HepG2 (cell line): ENCODE results near the gene ENG. TPM values are rescaled to one million over a fixed set of nuclear protein-coding genes. Genes with fewer than 3 reads are reported as not detected.

ENCODE experiments used
- FUBP1 ChIP-seq: sonication (generic); formaldehyde crosslinking; IDR thresholded peaks from 2 replicates; pipeline ENCODE4 v1.5.1; 2020; ENCODE audit warnings: missing genetic modification reagents, mild to moderate bottlenecking, borderline replicate concordance
- GATAD1 ChIP-seq: IDR thresholded peaks from 2 replicates; pipeline ENCODE4 v1.6.1; 2016; ENCODE audit warnings: missing genetic modification reagents, missing compliant biosample characterization
- GATAD2A ChIP-seq: IDR thresholded peaks from 2 replicates; pipeline ENCODE4 v1.6.1; 2016
- HBP1 ChIP-seq: IDR thresholded peaks from 2 replicates; pipeline ENCODE4 v1.6.1; 2016; ENCODE audit warnings: low read depth, control low read depth
- HDAC1 ChIP-seq: sonication (generic); formaldehyde crosslinking; IDR thresholded peaks from 2 replicates; pipeline ENCODE4 v1.5.1; 2020; ENCODE audit warnings: mild to moderate bottlenecking, missing genetic modification reagents
- JUND ChIP-seq: sonication (generic); formaldehyde crosslinking; IDR thresholded peaks from 2 replicates; pipeline ENCODE4 v1.8.0; 2022; ENCODE audit warnings: mild to moderate bottlenecking, missing genetic modification reagents
- POGZ ChIP-seq: sonication (generic); formaldehyde crosslinking; IDR thresholded peaks from 2 replicates; pipeline ENCODE4 v1.4.0; 2020; ENCODE audit warnings: mild to moderate bottlenecking, missing genetic modification reagents
- RORA ChIP-seq: sonication (generic); formaldehyde crosslinking; IDR thresholded peaks from 2 replicates; pipeline ENCODE4 v1.5.0; 2020; ENCODE audit warnings: mild to moderate bottlenecking, missing genetic modification reagents, moderate library complexity
- TAF15 ChIP-seq: fragments of 200-400 bp; formaldehyde crosslinking; IDR thresholded peaks from one replicate; pipeline ENCODE4 v1.6.1; 2018; ENCODE audit warnings: mild to moderate bottlenecking, low read depth, low read length; ENCODE audit not compliant: poor library complexity, severe bottlenecking
- USF2 ChIP-seq, 2 experiments: sonication (generic) in 1 of 2; formaldehyde crosslinking in 1 of 2; IDR thresholded peaks; 2 replicates each; pipeline versions ENCODE4 v1.5.1 to v1.6.1; 2011 to 2020; ENCODE audit warnings: borderline replicate concordance in 1 of 2, low read depth in 1 of 2, low read length in 1 of 2, mild to moderate bottlenecking in 1 of 2, missing genetic modification reagents in 1 of 2, moderate library complexity in 1 of 2
- WIZ ChIP-seq: sonication (generic); formaldehyde crosslinking; IDR thresholded peaks from 2 replicates; pipeline ENCODE4 v1.5.1; 2020; ENCODE audit warnings: mild to moderate bottlenecking, missing genetic modification reagents
- ZBTB25 ChIP-seq: IDR thresholded peaks from 2 replicates; pipeline ENCODE4 v1.6.1; 2018; ENCODE audit warnings: missing genetic modification reagents
- ZNF609 ChIP-seq: sonication (generic); formaldehyde crosslinking; IDR thresholded peaks from 2 replicates; pipeline ENCODE4 v1.4.0; 2020; ENCODE audit warnings: mild to moderate bottlenecking, missing genetic modification reagents, borderline replicate concordance
- ZNF629 ChIP-seq: sonication (generic); formaldehyde crosslinking; conservative IDR thresholded peaks from 2 replicates; pipeline ENCODE4 v1.5.0; 2020; ENCODE audit warnings: missing genetic modification reagents
- ZNF724P ChIP-seq: sonication (generic); formaldehyde crosslinking; IDR thresholded peaks from 2 replicates; pipeline ENCODE4 v1.8.0; 2022; ENCODE audit warnings: missing genetic modification reagents, borderline replicate concordance
- ZNF879 ChIP-seq: sonication (generic); formaldehyde crosslinking; IDR thresholded peaks from 2 replicates; pipeline ENCODE4 v1.8.1; 2023; ENCODE audit warnings: missing genetic modification reagents
- polyA plus RNA-seq, 8 experiments: library from polyadenylated mRNA; depleted of rRNA in 3 of 8; stranded (reverse) in 7 of 8; unstranded in 1 of 8; fragments of >200 nt; fragmentation: Illumina TruSeq in 4 of 8; extraction: Trizol in 4 of 8; gene quantifications; 2 replicates each; pipeline versions ENCODE4 v1.2.1 to v1.2.3, GENCODE V29; 2011 to 2016; ENCODE audit warnings: low read depth in 4 of 8, missing spikeins in 1 of 8, mixed read lengths in 1 of 8; ENCODE audit not compliant: insufficient read depth in 1 of 8
- total RNA-seq, 5 experiments: library from RNA; depleted of rRNA; stranded (reverse); fragments of >200 nt; fragmentation: Illumina TruSeq; extraction: Trizol; gene quantifications; 2 replicates each; pipeline ENCODE4 v1.2.3, GENCODE V29; 2016; ENCODE audit warnings: low read depth in 1 of 5

ENG gene
- total and polyA plus RNA-seq, 2 of the 13 experiments (the other 11 are each of a cell fraction or from before 2014, with no cell fraction given): 0.02 to 1.1 TPM

- TF ChIP-seq ZNF609 (peak; percentile 84), ZNF724P (no peak), USF2 (IDR thresholded peaks at IDR 0.05; ENCODE audit: low read depth, low read length) (no peak), USF2 (CRISPR knock-in tag; IDR thresholded peaks at IDR 0.05; ENCODE audit: borderline replicate concordance) (no peak), ZNF629 (peak; percentile 92), POGZ (CRISPR knock-in tag) (no peak), GATAD2A (CRISPR knock-in tag) (peak; percentile 82), FUBP1 (CRISPR knock-in tag) (no peak), TAF15 (no peak), ZBTB25 (CRISPR knock-in tag) (peak; percentile 53; the same call in 1 of the 2 replicates), GATAD1 (CRISPR knock-in tag) (peak; percentile 69; the same call in 1 of the 2 replicates), HBP1 (CRISPR knock-in tag) (0 out of 2 replicates have a peak, but pooled peaks have one; percentile 29), ZNF879 (CRISPR knock-in tag) (no peak), RORA (no peak), JUND (CRISPR knock-in tag) (no peak), HDAC1 (CRISPR knock-in tag) (peak; percentile 85), WIZ (CRISPR knock-in tag) (0 out of 2 replicates have a peak, but pooled peaks have one; percentile 28)
These were observed 49.4 kb upstream of the ENG start (continued) for GRCh38 chr9:127903557-127904475.
